ENCODE measurements around the gene CDC42EP2. TPM values are rescaled to one million over a fixed set of nuclear protein-coding genes. Genes with fewer than 3 reads are reported as not detected.

CDC42EP2 gene
- total and polyA plus RNA-seq, 2 experiments from 2014 or later, result 32.1 to 37.9 TPM

DNA sequence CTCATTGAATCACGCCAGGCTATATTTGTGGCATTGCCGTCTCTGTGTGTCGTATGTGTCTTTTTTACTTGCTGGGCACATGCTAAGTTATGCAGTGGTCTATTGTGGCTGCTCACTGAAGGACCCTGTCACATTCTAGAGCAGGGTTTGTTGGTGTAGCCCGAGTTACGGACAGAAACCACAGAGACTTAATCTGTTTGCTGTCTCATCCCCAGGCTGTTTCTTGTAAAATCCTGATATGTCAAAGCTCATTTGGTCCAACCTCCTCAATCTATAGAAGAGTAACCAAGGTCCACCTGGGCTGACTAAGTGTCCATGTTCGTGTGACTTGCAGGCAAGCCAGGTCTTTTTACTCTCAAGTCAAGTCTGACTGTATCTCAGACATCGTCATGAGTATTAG lies 24.0 kb downstream of the CDC42EP2 start:
- Histone ChIP-seq H3K9me2 (ENCODE audit: insufficient read depth) (no peaks in the 10 kb centered on the region), H3K4me3 (no peak overlapping the region), H3K27me3 (replicated peaks; ENCODE audit: insufficient read depth) (no peaks in the 10 kb centered on the region), H3K27ac (no peak overlapping the region), H4K20me1 (ENCODE audit: insufficient read depth) (peaks cover 17% of the 10 kb centered on the region; the same call in 1 of the 2 replicates), H3K4me2 (ENCODE audit: unreplicated experiment) (no peak overlapping the region), H3F3A (ENCODE audit: insufficient read depth) (peaks cover 16% of the 10 kb centered on the region; the same call in 1 of the 2 replicates), H2AFZ (no peak overlapping the region), H3K4me1 (ENCODE audit: insufficient read depth) (peaks cover 9% of the 10 kb centered on the region), H3K9me3 (ENCODE audit: low read depth) (no peaks in the 10 kb centered on the region), H3K79me2 (ENCODE audit: insufficient read depth) (peaks cover 94% of the 10 kb centered on the region), H3K36me3 (ENCODE audit: low read depth) (peaks cover 25% of the 10 kb centered on the region), H3K9ac (no peak overlapping the region)
- 68 to 74% methylated on average over 7 of the region's 7 CpGs for WGBS, 2 experiments (ENCODE audit: low coverage in 1 of 2, low lambda C conversion rate in 2 of 2, missing lambda C conversion rate in 2 of 2)
- no peak for TF ChIP-seq EZH2phosphoT487 (IDR thresholded peaks at IDR 0.05; ENCODE audit: insufficient read depth, low read depth)
- TF ChIP-seq EZH2 (IDR thresholded peaks at IDR 0.05; ENCODE audit: insufficient read depth, poor library complexity, severe bottlenecking), result no peak
- in situ Hi-C loops (cut with MboI), result no loop called here
- DNase-seq, result no peak

DNA sequence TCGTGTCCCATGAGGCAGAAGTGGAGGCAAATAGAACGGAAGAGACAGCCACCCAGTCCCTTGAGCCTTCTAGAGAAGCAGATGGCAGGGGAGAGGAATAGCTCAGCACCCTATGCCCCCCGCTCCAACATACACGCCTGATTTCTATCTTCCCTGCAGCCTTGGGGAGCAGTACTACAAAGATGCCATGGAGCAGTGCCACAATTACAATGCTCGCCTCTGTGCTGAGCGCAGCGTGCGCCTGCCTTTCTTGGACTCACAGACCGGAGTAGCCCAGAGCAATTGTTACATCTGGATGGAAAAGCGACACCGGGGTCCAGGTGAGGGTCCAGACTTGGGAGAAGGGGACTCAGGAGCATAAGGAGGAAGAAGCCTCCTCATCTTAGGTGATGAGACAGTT lies 25.6 kb downstream of the CDC42EP2 start:
- 84% methylated on average over 11 of the region's 11 CpGs for WGBS, 2 experiments (ENCODE audit: low coverage in 1 of 2, low lambda C conversion rate in 2 of 2, missing lambda C conversion rate in 2 of 2)
- H3K79me2 ChIP-seq (ENCODE audit: insufficient read depth), result peaks cover 82% of the 10 kb centered on the region

DNA sequence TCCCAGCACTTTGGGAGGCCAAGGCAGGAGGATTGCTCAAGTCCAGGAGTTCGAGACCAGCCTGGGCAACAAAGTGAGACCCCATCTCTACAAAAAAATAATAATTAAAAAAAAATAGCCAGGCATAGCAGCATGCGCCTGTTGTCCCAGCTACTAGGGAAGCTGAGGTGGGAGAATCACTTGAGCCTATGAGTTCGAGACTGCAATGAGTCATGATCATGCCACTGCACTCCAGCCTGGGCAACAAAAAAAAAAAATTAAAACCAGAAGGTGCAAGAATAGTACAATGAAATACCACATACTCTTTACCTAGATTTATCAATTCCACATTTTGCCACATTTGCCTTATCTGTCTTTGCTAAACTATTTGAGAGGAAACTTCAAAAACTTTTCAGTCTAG lies 27.2 kb downstream of the CDC42EP2 start:
- no peaks in the 10 kb centered on the region for H3K27me3 ChIP-seq (replicated peaks; ENCODE audit: insufficient read depth)
- peaks cover 11% of the 10 kb centered on the region; the same call in 1 of the 2 replicates for H4K20me1 ChIP-seq (ENCODE audit: insufficient read depth)
- H3K4me1 ChIP-seq (ENCODE audit: insufficient read depth), result no peaks in the 10 kb centered on the region
- H3K79me2 ChIP-seq (ENCODE audit: insufficient read depth), result peaks cover 65% of the 10 kb centered on the region
- no peak overlapping the region for H3K9ac ChIP-seq
- peaks cover 47% of the 10 kb centered on the region for H3K36me3 ChIP-seq (ENCODE audit: low read depth)
- no peak overlapping the region for H3K27ac ChIP-seq
- peak; percentile 40 for DNase-seq
- H3F3A ChIP-seq (ENCODE audit: insufficient read depth), result no peaks in the 10 kb centered on the region; the same call in 1 of the 2 replicates
- 74 to 76% methylated on average over 3 of the region's 3 CpGs for WGBS, 2 experiments (ENCODE audit: low coverage in 1 of 2, low lambda C conversion rate in 2 of 2, missing lambda C conversion rate in 2 of 2)
- no peaks in the 10 kb centered on the region for H3K9me3 ChIP-seq (ENCODE audit: low read depth)
- no peak overlapping the region for H3K4me3 ChIP-seq
- H2AFZ ChIP-seq, result no peak overlapping the region
- in situ Hi-C loops (cut with MboI), result no loop called here
- TF ChIP-seq EZH2 (IDR thresholded peaks at IDR 0.05; ENCODE audit: insufficient read depth, poor library complexity, severe bottlenecking) (no peak), EZH2phosphoT487 (IDR thresholded peaks at IDR 0.05; ENCODE audit: insufficient read depth, low read depth) (no peak)
- H3K4me2 ChIP-seq (ENCODE audit: unreplicated experiment), result no peak overlapping the region
- H3K9me2 ChIP-seq (ENCODE audit: insufficient read depth), result no peaks in the 10 kb centered on the region

More for the DNA sequence above, 25.6 kb downstream of the CDC42EP2 start:
- Histone ChIP-seq H3K4me1 (ENCODE audit: insufficient read depth) (peaks cover 6% of the 10 kb centered on the region), H3F3A (ENCODE audit: insufficient read depth) (peaks cover 7% of the 10 kb centered on the region; the same call in 1 of the 2 replicates), H3K4me2 (ENCODE audit: unreplicated experiment) (no peak overlapping the region), H2AFZ (no peak overlapping the region), H3K4me3 (no peak overlapping the region), H4K20me1 (ENCODE audit: insufficient read depth) (peaks cover 13% of the 10 kb centered on the region; the same call in 1 of the 2 replicates), H3K9ac (no peak overlapping the region), H3K9me2 (ENCODE audit: insufficient read depth) (no peaks in the 10 kb centered on the region), H3K27me3 (replicated peaks; ENCODE audit: insufficient read depth) (no peaks in the 10 kb centered on the region), H3K36me3 (ENCODE audit: low read depth) (peaks cover 32% of the 10 kb centered on the region), H3K27ac (no peak overlapping the region), H3K9me3 (ENCODE audit: low read depth) (no peaks in the 10 kb centered on the region)
- DNase-seq, result no peak
- in situ Hi-C loops (cut with MboI), result no loop called here
- TF ChIP-seq EZH2phosphoT487 (IDR thresholded peaks at IDR 0.05; ENCODE audit: insufficient read depth, low read depth), result no peak
- no peak for TF ChIP-seq EZH2 (IDR thresholded peaks at IDR 0.05; ENCODE audit: insufficient read depth, poor library complexity, severe bottlenecking)

GRCh38 chr11:65351511-65351910 lies 36.8 kb downstream of the CDC42EP2 start:
- peaks cover 5% of the 10 kb centered on the region; the same call in 1 of the 2 replicates for H3K4me1 ChIP-seq (ENCODE audit: insufficient read depth)
- no peak overlapping the region for H3K4me2 ChIP-seq (ENCODE audit: unreplicated experiment)
- H3K79me2 ChIP-seq (ENCODE audit: insufficient read depth), result no peaks in the 10 kb centered on the region
- peaks cover 34% of the 10 kb centered on the region for H3F3A ChIP-seq (ENCODE audit: insufficient read depth)
- TF ChIP-seq EZH2phosphoT487 (IDR thresholded peaks at IDR 0.05; ENCODE audit: insufficient read depth, low read depth), result no peak
- no peak for TF ChIP-seq EZH2 (IDR thresholded peaks at IDR 0.05; ENCODE audit: insufficient read depth, poor library complexity, severe bottlenecking)
- no peak overlapping the region for H3K4me3 ChIP-seq
- no peaks in the 10 kb centered on the region for H3K9me2 ChIP-seq (ENCODE audit: insufficient read depth)
- H4K20me1 ChIP-seq (ENCODE audit: insufficient read depth), result no peaks in the 10 kb centered on the region
- in situ Hi-C loops (cut with MboI), result no loop called here
- no peaks in the 10 kb centered on the region for H3K9me3 ChIP-seq (ENCODE audit: low read depth)
- no peak overlapping the region for H3K27ac ChIP-seq
- H2AFZ ChIP-seq, result no peak overlapping the region
- H3K36me3 ChIP-seq (ENCODE audit: low read depth), result peaks cover 39% of the 10 kb centered on the region
- no peak overlapping the region for H3K9ac ChIP-seq
- DNase-seq, result no peak
- H3K27me3 ChIP-seq (replicated peaks; ENCODE audit: insufficient read depth), result no peaks in the 10 kb centered on the region
- 96 to 98% methylated on average over 2 of the region's 2 CpGs for WGBS, 2 experiments (ENCODE audit: low coverage in 1 of 2, low lambda C conversion rate in 2 of 2, missing lambda C conversion rate in 2 of 2)
